Upper lobe of right lung (tissue), 1 donor: ENCODE measurements around the gene UBA5. TPM values are rescaled to one million over a fixed set of nuclear protein-coding genes. Genes with fewer than 3 reads are reported as not detected.

ENCODE experiments used
- total RNA-seq: library from RNA; stranded (reverse); fragmentation: NEBNext Ultra II Directional; extraction: Animal tissue kit (Norgen Biotek cat#: 25700); gene quantifications from one replicate; pipeline ENCODE4 v1.2.1, GENCODE V29; 2021
- donor health status: DM: no; HTN: yes; CAD: no; lungs with severe emphysema.

UBA5 gene
- total RNA-seq, 1 donor from 2014 or later, result 35.1 TPM

Other genes starting within 250 kb of the UBA5 start
- 44.8 TPM for gene DNAJC13, start 242.8 kb upstream of the UBA5 start, total RNA-seq
- 8.0 TPM for gene ACKR4, start 63.1 kb upstream of the UBA5 start, total RNA-seq
- 19.1 TPM for gene ACAD11, start 520 bp upstream of the UBA5 start, total RNA-seq
- 33.7 TPM for gene NPHP3, start 62.1 kb downstream of the UBA5 start, total RNA-seq